Neural cell (in vitro differentiated cells): ENCODE data around the gene OARD1.

Experiments used
- CTCF ChIP-seq: fragments of 450-650 bp; IDR thresholded peaks from 2 replicates; pipeline ENCODE4 v1.5.1; 2014; ENCODE audit warnings: antibody characterized with exemption, mild to moderate bottlenecking, moderate library complexity; ENCODE audit not compliant: poor library complexity, severe bottlenecking
- EP300 ChIP-seq: fragments of 450-650 bp; conservative IDR thresholded peaks from 2 replicates; pipeline ENCODE4 v1.6.1; 2014; ENCODE audit warnings: antibody characterized with exemption, mild to moderate bottlenecking, moderate library complexity; ENCODE audit not compliant: poor library complexity, severe bottlenecking
- EZH2 ChIP-seq: fragments of 200-600, 300-800 bp; shearing (Covaris generic), sonication (generic); IDR thresholded peaks from 2 replicates; pipeline ENCODE4 v1.6.1; 2014; ENCODE audit warnings: antibody characterized with exemption, low read length, borderline replicate concordance, mild to moderate bottlenecking; ENCODE audit not compliant: insufficient read depth, poor library complexity, severe bottlenecking
- MXI1 ChIP-seq: fragments of 450-650 bp; conservative IDR thresholded peaks from 2 replicates; pipeline ENCODE4 v1.6.1; 2014; ENCODE audit warnings: antibody characterized with exemption, mild to moderate bottlenecking; ENCODE audit not compliant: poor library complexity, severe bottlenecking
- POLR2AphosphoS5 ChIP-seq: IDR thresholded peaks from 2 replicates; pipeline ENCODE4 v1.6.1; 2012
- RAD21 ChIP-seq: fragments of 450-650 bp; conservative IDR thresholded peaks from 2 replicates; pipeline ENCODE4 v1.6.1; 2014; ENCODE audit warnings: antibody characterized with exemption, mild to moderate bottlenecking, moderate library complexity
- REST ChIP-seq: IDR thresholded peaks from 2 replicates; pipeline ENCODE4 v1.6.1; 2012; ENCODE audit warnings: borderline replicate concordance
- SMC3 ChIP-seq: fragments of 450-650 bp; conservative IDR thresholded peaks from 2 replicates; pipeline ENCODE4 v1.6.1; 2014; ENCODE audit warnings: antibody characterized with exemption, mild to moderate bottlenecking, moderate library complexity; ENCODE audit not compliant: poor library complexity
- TAF1 ChIP-seq: IDR thresholded peaks from 2 replicates; pipeline ENCODE4 v1.6.1; 2012; ENCODE audit warnings: low read depth

DNA sequence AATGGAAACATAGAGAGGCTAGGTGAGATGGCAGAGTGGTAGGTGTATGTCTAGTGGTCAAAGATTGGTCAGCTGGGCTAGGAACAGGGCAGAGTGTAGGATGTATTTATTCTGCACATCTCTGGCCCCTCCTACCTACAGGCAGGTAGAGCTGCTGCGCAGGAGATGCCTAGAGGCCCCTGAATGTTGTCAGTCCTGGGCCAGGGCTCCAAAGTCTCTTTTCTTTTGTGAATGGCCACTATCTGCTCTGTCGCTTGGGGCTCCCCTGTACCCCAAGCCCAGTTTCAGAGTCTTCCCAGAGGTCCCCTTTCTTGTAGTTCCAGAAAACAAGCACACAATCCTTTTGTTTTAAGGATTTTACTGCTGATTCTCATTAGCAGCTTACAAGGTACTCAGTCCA lies 24.9 kb downstream of the OARD1 start:
- TF ChIP-seq CTCF (no peak), EP300 (no peak), SMC3 (no peak), EZH2 (no peak), REST (no peak), POLR2AphosphoS5 (no peak), MXI1 (no peak), TAF1 (no peak), RAD21 (no peak)
